Mesothelial cell of epicardium (in vitro differentiated cells): ENCODE measurements around the gene EFS. TPM values are rescaled to one million over a fixed set of nuclear protein-coding genes. Genes with fewer than 3 reads are reported as not detected.

Experiments used
- DNase-seq, 2 experiments: peaks; one replicate each; pipeline ENCODE4 v3.0.0; 2021; ENCODE audit warnings: low spot score in 2 of 2; ENCODE audit not compliant: unreplicated experiment in 2 of 2
- H3K27ac Mint-ChIP-seq: 2 replicates; pipeline ENCODE4 v1.8.0; 2021; ENCODE audit warnings: mixed read lengths
- H3K27me3 Mint-ChIP-seq: 2 replicates; pipeline ENCODE4 v1.8.0; 2021; ENCODE audit warnings: low read depth, mixed read lengths
- H3K36me3 Mint-ChIP-seq: 2 replicates; pipeline ENCODE4 v1.8.0; 2021; ENCODE audit warnings: mixed read lengths
- H3K4me1 Mint-ChIP-seq: 2 replicates; pipeline ENCODE4 v1.8.0; 2021; ENCODE audit warnings: mixed read lengths
- H3K4me3 Mint-ChIP-seq: 2 replicates; pipeline ENCODE4 v1.8.0; 2021; ENCODE audit warnings: mild to moderate bottlenecking, moderate library complexity, mixed read lengths
- H3K9me3 Mint-ChIP-seq: 2 replicates; pipeline ENCODE4 v1.8.0; 2021; ENCODE audit warnings: mixed read lengths
- CTCF ChIP-seq: fragments of 200-600 bp; sonication (generic); IDR thresholded peaks from one replicate; pipeline ENCODE4 v1.5.0; 2021; ENCODE audit warnings: antibody characterized with exemption; ENCODE audit not compliant: unreplicated experiment
- total RNA-seq: library from RNA; stranded (reverse); gene quantifications from 3 replicates; pipeline ENCODE4 v1.2.1, GENCODE V29; 2021

EFS gene
- total RNA-seq, 1 donor from 2014 or later, result 81.2 TPM

GRCh38 chr14:23376482-23377197 is 11.7 kb upstream of the EFS start, which contains the start of gene CMTM5:
Gene CMTM5 (plus strand): TSS chr14:23377046. CDS start chr14:23377252, 206 bp downstream.
- TF ChIP-seq CTCF, result no peak
- H3K4me1 Mint-ChIP-seq, result no peaks in the 10 kb centered on the region
- H3K9me3 Mint-ChIP-seq, result no peaks in the 10 kb centered on the region
- H3K4me3 Mint-ChIP-seq, result no peak within 1 kb of the TSS
- H3K36me3 Mint-ChIP-seq, result no peaks in the 10 kb centered on the region
- no peak for DNase-seq
- H3K27me3 Mint-ChIP-seq, result peaks cover 26% of the 10 kb centered on the region
- H3K27ac Mint-ChIP-seq, result no peak within 1 kb of the TSS

GRCh38 chr14:23375527-23376251 is 10.7 kb upstream of the EFS start:
- H3K36me3 Mint-ChIP-seq, result no peaks in the 10 kb centered on the region
- no peak for TF ChIP-seq CTCF
- no peaks in the 10 kb centered on the region for H3K9me3 Mint-ChIP-seq
- no peak for DNase-seq
- H3K4me3 Mint-ChIP-seq, result no peak overlapping the region
- no peaks in the 10 kb centered on the region for H3K4me1 Mint-ChIP-seq
- H3K27me3 Mint-ChIP-seq, result peaks cover 20% of the 10 kb centered on the region
- H3K27ac Mint-ChIP-seq, result no peak overlapping the region

- DNase-seq, result no peak
- H3K4me1 Mint-ChIP-seq, result no peaks in the 10 kb centered on the region
- H3K9me3 Mint-ChIP-seq, result no peaks in the 10 kb centered on the region
- no peak for TF ChIP-seq CTCF
- H3K27me3 Mint-ChIP-seq, result peaks cover 7% of the 10 kb centered on the region
- H3K27ac Mint-ChIP-seq, result no peak overlapping the region
- H3K4me3 Mint-ChIP-seq, result no peak overlapping the region
- no peaks in the 10 kb centered on the region for H3K36me3 Mint-ChIP-seq
Observed at GRCh38 chr14:23373041-23373440, 8.1 kb upstream of the EFS start.

GRCh38 chr14:23372509-23372908 is 7.5 kb upstream of the EFS start, which contains the start of gene IL25:
Gene IL25 (plus strand): TSS chr14:23372809.
- H3K4me1 Mint-ChIP-seq, result no peaks in the 10 kb centered on the region
- DNase-seq, result no peak
- no peaks in the 10 kb centered on the region for H3K36me3 Mint-ChIP-seq
- no peak within 1 kb of the TSS for H3K27ac Mint-ChIP-seq
- H3K27me3 Mint-ChIP-seq, result peaks cover 7% of the 10 kb centered on the region
- TF ChIP-seq CTCF, result no peak
- H3K4me3 Mint-ChIP-seq, result no peak within 1 kb of the TSS
- no peaks in the 10 kb centered on the region for H3K9me3 Mint-ChIP-seq

- no peak for TF ChIP-seq CTCF
- no peak for DNase-seq
- no peaks in the 10 kb centered on the region for H3K9me3 Mint-ChIP-seq
- no peaks in the 10 kb centered on the region for H3K36me3 Mint-ChIP-seq
- H3K4me1 Mint-ChIP-seq, result peaks cover 5% of the 10 kb centered on the region
- H3K27me3 Mint-ChIP-seq, result peaks cover 3% of the 10 kb centered on the region
- no peak overlapping the region for H3K27ac Mint-ChIP-seq
- H3K4me3 Mint-ChIP-seq, result no peak overlapping the region
Observed at GRCh38 chr14:23371865-23372264, 6.9 kb upstream of the EFS start.
